ENCODE measurements around the gene CCDC102B.
"Not testable (repeated sequence)": the region's sequence is repeated elsewhere in the genome, so short reads cannot be mapped to it uniquely, and the experiment has no call there.

Gene CCDC102B

GRCh38 chr18:68797871-68798270 is at the start of gene CCDC102B:
CCDC102B (plus strand) TSS chr18:68798080; CDS start chr18:68836764, 38,684 bp downstream.
- no peak for DNase-seq (ENCODE audit: low read depth in 4 of 4, low spot score in 1 of 4)

- no peak for DNase-seq (ENCODE audit: low read depth in 4 of 4, low spot score in 1 of 4)
Observed at GRCh38 chr18:68757126-68757525, 40.8 kb upstream of the CCDC102B start.

GRCh38 chr18:68759308-68759707 is 38.6 kb upstream of the CCDC102B start:
- DNase-seq (ENCODE audit: low read depth in 4 of 4, low spot score in 1 of 4): no peak

GRCh38 chr18:68763083-68763482 is 34.8 kb upstream of the CCDC102B start:
- DNase-seq (ENCODE audit: low read depth in 4 of 4, low spot score in 1 of 4): no peak

GRCh38 chr18:68764016-68764415 is 33.9 kb upstream of the CCDC102B start:
- DNase-seq (ENCODE audit: low read depth in 4 of 4, low spot score in 1 of 4): no peak

- no peak for DNase-seq (ENCODE audit: low read depth in 4 of 4, low spot score in 1 of 4)
Observed at GRCh38 chr18:68766433-68766832, 31.4 kb upstream of the CCDC102B start.

- no peak for DNase-seq (ENCODE audit: low read depth in 4 of 4, low spot score in 1 of 4)
Observed at GRCh38 chr18:68769461-68769860, 28.4 kb upstream of the CCDC102B start.

- DNase-seq (ENCODE audit: low read depth in 4 of 4, low spot score in 1 of 4): no peak
Observed at GRCh38 chr18:68772268-68772667, 25.6 kb upstream of the CCDC102B start.

- no peak for DNase-seq (ENCODE audit: low read depth in 4 of 4, low spot score in 1 of 4)
Observed at GRCh38 chr18:68778280-68778886, 19.5 kb upstream of the CCDC102B start.

GRCh38 chr18:68779169-68779568 is 18.7 kb upstream of the CCDC102B start:
- no peak for DNase-seq (ENCODE audit: low read depth in 4 of 4, low spot score in 1 of 4)

- no peak for DNase-seq (ENCODE audit: low read depth in 4 of 4, low spot score in 1 of 4)
Observed at GRCh38 chr18:68780802-68781635, 16.9 kb upstream of the CCDC102B start.

GRCh38 chr18:68783506-68783905 is 14.4 kb upstream of the CCDC102B start:
- DNase-seq (ENCODE audit: low read depth in 4 of 4, low spot score in 1 of 4): no peak

- DNase-seq (ENCODE audit: low read depth in 4 of 4, low spot score in 1 of 4): no peak
Observed at GRCh38 chr18:68784071-68784470, 13.8 kb upstream of the CCDC102B start.

- DNase-seq (ENCODE audit: low read depth in 4 of 4, low spot score in 1 of 4): not testable (repeated sequence)
Observed at GRCh38 chr18:68790290-68790689, 7.6 kb upstream of the CCDC102B start.

- DNase-seq (ENCODE audit: low read depth in 4 of 4, low spot score in 1 of 4): no peak
Observed at GRCh38 chr18:68791801-68792200, 6.1 kb upstream of the CCDC102B start.

- no peak for DNase-seq (ENCODE audit: low read depth in 4 of 4, low spot score in 1 of 4)
Observed at GRCh38 chr18:68793951-68794350, 3.9 kb upstream of the CCDC102B start.

- no peak for DNase-seq (ENCODE audit: low read depth in 4 of 4, low spot score in 1 of 4)
Observed at GRCh38 chr18:68796936-68797690, 767 bp upstream of the CCDC102B start.

GRCh38 chr18:68800075-68800474 is 2.2 kb downstream of the CCDC102B start:
- no peak for DNase-seq (ENCODE audit: low read depth in 4 of 4, low spot score in 1 of 4)

GRCh38 chr18:68803356-68803755 is 5.5 kb downstream of the CCDC102B start:
- DNase-seq (ENCODE audit: low read depth in 4 of 4, low spot score in 1 of 4): no peak

- no peak for DNase-seq (ENCODE audit: low read depth in 4 of 4, low spot score in 1 of 4)
Observed at GRCh38 chr18:68817584-68817983, 19.7 kb downstream of the CCDC102B start.

GRCh38 chr18:68818584-68818983 is 20.7 kb downstream of the CCDC102B start:
- no peak for DNase-seq (ENCODE audit: low read depth in 4 of 4, low spot score in 1 of 4)

GRCh38 chr18:68822926-68823325 is 25.0 kb downstream of the CCDC102B start:
- DNase-seq (ENCODE audit: low read depth in 4 of 4, low spot score in 1 of 4): no peak

All from stimulated activated CD4-positive, alpha-beta T cell treated with anti-CD3 and anti-CD28 coated beads, Interleukin-1b, Interleukin-23, amount 100 ng/mL, for 24 hours (primary cell).